HG03457 (cell line): ENCODE data around the gene HDC.

Experiments used
- ATAC-seq: cut with Tn5 transposase; IDR thresholded peaks from one replicate; pipeline ENCODE4 v1.9.1; 2021; ENCODE audit warnings: moderate number of reproducible peaks; ENCODE audit not compliant: unreplicated experiment

HDC gene

DNA sequence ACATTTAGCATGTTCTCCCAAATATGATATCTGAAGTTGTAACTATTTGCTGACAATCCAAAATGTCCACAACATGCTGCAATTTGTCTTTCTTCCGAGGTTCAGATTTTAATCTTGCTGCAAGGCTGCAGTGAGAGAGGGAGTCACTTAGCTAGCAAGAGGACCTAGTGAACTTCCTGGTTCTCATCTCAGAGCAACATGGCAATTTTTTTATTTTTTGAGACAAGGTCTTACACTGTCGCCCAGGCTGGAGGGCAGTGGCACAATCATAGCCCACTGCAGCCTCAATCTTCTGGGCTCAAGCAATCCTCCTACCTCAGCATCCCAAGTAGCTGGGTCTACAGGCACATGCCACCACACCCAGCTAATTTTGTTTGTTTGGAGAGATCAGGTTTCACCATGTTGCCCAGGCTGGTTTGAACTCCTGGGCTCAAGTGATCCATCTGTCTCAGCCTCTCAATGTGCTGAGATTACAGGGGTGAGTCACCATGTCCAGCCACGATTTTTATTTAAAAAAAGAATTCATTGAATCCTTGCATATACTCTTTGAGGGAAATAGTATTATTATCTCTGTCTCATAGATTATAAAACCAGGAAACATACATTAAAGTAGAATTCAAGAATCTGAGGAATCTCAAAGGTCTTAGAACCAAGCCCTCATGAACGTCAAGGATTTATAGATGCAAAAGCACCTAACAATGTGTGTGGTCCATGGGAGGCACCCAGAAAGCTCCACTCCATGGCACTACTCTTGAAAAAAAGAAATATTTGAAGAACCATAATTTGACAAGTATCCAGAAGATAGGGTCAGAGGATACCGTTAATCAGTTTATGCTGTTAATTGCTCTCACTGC, 9.1 kb downstream of the HDC start:
- ATAC-seq, result no peak

DNA sequence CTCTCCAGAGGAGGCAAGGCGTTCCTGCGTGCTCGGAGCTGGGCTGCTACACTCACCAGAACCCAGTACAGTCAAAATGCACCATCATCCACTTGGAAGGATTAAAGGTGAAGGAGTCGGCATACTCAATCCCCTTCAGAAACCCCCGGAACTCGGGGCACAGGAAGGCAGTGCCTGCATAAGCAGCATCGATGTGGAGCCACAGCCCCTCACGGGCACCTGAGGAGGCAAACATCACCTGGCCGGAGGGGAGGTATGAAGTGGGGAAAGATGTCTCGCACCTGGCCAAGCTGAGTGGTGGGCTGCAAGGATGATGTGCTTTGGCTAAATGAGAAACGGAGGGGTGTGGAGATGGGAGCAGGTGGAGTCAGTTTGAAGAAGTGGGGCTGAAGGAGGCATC, 13.0 kb downstream of the HDC start:
- no peak for ATAC-seq

DNA sequence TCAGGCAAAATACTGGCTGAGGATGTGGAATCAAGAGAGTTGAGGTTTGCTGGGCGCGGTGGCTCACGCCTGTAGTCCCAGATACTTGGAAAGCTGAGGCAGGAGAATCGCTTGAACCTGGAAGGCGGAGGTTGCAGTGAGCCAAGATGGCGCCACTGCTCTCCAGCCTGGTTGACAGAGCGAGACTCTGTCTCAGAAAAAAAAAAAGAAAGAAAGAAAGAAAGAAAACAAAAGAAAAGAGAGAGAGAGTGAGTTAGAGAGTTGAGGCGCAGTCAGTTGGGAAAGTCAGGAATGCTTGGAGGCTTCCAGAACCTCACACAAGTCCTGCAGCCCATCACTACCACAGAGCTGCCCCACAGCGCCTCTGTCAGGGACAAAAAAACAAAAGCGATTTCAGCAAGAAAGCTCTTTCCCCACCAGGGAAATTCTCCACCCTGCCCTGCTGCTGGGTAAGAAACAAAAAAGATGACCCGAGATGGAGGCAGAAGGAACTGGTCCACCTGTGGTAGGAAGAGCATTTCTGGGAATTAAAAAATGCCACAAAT, 13.8 kb downstream of the HDC start:
- ATAC-seq, result no peak

DNA sequence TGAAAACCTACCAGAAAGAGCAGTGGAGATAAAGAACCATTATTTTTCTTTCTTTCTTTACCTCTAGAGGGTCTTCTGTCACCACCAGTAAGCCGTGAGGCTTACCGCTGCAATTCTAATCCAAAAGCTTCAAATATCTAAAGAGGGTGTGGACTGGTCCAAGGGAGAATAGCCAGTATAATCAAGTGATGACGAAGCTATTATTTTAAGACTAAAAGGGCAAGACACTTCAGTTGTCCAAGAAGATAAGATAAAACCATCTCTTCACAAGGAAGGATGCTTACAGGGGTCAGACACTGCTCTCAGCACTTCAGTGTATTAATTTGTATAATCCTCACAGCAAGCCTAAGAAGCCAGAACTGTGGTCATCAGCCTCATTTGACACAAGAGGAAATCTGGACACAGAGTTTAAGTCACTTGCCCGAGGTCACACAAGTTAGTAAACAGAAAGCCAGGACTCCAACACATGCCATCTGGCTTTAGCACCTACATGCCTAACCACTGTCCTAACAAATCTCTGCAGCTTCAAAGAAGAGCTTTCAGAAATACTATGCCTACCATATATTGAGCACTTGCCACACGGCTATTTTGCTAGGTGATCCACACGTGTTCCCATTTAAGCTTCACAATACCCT, 14.6 kb downstream of the HDC start:
- ATAC-seq, result no peak

DNA sequence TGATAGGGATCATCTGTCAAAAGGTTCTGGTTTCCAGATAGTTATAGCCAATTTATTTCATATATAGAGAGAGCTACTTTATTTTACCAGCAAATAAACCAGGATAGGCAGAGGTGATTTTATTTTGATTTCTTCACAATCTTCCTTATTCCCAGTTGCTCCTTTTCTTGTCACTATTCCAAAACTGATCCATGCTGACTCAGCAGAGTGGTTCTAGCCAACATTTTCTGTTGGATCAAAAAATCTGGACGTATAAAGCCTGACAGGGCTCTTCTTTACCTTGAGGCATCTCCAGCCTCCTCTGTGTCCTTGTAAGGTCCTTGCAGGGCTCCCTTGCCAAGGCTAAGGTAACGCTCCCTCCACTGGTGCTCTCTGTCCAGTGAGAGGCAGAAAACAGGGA, 15.8 kb downstream of the HDC start:
- no peak for ATAC-seq

DNA sequence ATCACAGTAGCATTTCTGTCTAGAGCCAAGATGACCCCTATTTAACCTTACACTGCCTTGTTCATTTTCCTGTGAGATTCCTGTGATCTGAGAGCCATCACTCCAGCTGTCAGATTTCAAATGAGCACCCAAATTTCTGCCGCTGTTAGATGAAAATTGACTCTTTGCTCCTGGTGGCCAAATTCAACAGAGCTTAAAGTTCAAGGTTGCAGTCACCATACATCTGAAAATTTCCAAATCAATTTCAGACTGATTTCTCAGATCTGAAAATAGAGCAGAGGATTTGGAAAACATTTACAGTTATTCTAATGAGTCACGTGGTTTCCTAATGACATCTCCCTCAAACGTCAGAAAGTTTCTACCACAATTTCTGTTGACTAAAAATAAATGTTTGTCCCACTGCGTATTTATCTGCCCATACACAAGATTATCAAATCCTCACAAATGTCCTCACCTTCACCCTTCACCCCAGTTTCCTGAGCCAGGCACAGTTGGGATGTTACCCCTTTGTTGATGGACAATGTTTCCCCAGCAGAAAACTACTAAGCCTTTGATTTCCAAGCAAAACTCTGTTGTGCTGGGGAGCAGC, 16.4 kb downstream of the HDC start:
- no peak for ATAC-seq

DNA sequence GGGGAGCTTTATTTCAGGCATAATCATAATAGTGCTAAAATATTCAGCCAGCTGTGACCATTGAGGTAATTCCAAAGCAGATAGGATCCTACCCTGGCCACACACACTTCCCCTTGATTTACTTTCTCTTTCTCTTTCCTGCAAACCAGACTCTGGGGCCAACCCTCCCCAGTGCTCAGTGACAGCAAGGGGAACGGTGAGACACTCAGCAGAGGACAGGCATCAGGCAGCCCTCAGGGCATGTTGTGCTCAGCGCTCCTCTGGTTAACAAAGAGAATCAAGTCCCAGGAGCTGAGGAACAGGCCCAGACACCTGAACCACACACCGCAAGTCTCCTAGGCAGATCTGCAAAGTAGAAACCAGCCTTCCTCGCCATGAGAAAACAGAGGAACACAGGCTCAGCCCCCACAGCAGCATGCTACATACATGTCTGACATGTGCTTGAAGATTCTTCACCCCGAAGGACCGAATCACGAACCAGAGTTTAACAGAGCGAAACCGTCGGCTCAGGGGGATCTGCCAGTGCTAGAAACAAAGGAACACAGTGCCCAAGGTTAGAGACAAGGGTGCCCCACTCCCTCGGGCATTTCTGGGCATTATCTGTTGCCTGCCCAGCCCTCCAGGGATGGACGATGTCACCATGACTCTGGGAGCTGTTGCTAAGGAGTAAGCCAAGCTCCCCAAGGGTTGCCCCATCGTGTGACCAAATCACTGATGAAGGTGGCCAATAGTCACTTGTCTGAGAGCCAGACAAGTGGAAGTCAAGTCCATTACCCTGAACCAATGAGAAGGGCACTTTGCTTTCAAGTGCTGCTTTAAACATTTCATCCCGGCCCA, 17.5 kb downstream of the HDC start:
- ATAC-seq, result peak; percentile 96

DNA sequence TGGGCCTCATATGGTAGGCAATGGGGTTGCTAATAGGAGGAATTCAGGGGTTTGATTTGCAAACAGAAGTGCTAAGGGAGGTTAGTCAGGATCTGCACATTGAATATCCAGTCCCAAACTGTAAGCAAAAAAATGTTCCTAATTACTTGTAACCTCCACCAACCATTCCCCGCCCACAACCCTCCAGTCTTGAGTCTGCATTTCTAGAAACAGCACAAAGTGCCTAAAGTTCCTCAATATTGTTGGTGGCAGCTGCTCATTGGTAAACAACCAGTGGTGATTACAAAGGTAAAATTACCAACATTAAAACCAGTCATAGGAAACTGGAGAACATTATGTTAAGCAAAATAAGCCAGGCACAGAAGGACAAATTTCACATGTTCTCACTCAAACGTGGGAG, 18.9 kb downstream of the HDC start:
- no peak for ATAC-seq

DNA sequence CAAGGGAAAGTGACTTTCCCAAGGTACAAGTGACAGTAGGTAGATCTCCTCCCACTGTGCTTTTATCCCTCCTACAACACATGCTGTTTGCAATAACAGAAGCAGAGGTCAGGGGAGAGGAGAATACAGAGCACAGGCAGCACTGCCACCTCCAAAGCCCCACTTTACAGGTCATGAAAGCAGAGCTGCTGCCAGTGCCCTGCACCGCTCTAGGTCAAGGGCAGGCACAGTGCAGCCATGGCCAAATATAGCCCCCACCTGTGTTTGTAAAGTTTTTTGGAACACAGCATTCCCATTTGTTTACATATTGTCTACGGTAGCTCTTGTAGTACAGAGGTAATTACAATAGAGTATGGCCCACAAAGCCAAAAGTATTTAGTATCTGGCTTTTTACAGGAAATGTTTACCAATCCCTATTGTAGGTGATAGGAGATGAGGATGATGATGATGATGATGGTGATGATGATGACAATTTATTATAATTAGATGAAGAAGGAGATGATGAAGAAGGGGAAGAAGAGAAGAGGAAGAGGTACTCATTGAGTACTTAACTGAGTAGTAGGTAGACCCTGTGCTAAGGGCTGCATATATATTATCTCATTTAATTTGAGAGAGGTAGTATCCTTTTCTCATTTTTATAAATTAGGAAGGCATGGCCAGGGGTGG, 20.4 kb downstream of the HDC start:
- ATAC-seq, result no peak

DNA sequence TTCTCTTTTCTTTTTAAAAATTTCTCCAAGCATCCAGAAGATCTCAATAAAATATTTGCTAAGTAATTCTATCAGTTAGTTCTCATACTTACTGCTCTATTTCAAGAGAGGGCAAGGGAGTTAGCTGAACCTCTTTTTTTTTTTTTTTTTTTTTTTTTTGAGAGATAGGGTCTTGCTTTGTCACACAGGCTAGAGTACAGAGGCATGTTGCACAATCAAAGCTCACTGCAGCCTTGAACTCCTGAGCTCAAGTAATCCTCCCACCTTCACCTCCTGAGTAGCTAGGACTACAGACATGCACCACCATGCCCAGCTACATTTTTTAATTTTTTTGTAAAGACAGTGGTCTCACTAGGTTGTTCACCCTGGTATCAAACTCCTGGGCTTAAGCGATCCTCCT, 21.4 kb downstream of the HDC start:
- no peak for ATAC-seq

DNA sequence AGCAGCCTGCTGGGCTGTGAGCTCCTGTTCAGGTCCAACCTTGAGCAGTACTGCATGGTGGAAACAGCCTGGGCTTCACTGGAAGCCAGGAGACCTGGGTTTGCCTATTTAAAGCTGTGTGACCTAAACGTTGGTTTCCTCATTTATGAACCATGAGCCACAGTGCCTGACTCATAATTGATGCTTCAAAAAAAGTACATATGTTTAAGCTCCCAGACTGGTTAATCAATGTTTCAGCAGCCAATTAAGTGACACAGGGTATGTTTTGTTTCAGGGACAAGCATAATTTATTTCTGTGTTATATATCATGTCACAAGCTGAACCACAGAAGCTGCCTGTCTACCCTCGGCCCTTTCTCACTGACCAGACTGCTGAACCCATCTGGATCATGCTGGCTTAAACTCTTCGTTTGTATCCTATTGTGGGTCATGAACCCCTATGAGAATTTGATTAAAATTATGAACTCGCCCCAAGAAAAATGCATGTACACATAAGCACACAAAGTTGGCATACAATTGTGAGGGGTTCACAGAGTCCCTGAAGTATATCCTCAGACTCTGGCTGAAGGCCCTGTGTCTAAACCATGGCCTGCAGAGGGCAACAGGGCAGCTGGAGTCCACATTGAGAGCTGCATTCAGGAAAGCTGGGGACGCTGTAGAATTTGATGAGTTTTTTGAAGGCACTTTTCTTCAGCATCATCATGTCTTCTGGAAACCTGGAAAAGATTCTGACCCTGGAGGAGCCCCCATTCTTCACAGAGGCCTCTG, 23.7 kb downstream of the HDC start:
- no peak for ATAC-seq

DNA sequence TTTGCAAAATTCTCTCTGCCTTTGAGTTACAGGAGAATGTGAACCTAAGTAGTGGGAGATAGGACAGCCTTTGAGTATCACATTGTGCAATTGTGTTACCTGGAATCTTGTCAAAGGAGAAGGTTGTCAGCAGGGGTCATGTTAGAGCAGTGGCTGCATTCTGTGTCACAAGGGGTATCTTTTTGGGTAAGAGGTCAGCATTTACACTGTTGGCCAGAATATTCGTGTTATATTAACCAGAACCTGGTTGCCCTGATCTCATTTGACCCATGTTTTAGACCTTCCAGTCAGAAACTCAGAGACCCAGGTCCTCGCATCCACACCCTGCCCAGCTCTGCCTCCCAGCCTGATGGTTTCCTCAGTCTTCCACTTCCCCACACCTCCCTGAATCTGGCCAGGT, 27.3 kb downstream of the HDC start:
- no peak for ATAC-seq

DNA sequence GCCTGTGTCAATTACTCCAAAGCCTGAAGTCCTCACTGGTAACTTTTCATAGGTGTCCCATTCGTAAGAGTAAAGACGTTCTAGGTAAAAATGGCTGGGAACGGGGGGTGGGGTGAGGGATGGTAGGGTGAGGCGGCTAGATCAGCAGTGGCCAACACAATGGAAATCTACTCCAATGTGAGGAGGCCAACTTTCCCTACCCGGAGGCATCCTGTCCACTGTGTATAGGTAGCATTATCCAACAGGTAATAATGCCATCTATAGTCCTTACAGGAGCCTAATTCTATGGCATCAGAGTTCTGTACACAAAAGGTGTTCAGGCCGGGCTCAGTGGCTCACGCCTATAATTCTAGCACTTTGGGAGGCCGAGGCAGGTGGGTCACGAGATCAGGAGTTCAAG, 29.1 kb downstream of the HDC start:
- ATAC-seq, result no peak

DNA sequence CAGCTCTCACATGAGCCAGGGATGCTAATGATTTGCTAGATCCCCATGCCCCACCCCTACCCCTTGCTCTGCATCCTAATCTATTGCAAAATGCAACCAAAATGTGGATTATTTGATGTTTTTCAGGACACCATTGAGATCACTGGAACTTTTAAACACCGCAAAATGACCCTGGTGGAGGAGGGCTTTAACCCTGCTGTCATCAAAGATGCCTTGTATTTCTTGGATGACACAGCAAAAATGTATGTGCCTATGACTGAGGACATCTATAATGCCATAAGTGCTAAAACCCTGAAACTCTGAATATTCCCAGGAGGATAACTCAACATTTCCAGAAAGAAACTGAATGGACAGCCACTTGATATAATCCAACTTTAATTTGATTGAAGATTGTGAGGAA, 29.7 kb downstream of the HDC start:
- no peak for ATAC-seq

DNA sequence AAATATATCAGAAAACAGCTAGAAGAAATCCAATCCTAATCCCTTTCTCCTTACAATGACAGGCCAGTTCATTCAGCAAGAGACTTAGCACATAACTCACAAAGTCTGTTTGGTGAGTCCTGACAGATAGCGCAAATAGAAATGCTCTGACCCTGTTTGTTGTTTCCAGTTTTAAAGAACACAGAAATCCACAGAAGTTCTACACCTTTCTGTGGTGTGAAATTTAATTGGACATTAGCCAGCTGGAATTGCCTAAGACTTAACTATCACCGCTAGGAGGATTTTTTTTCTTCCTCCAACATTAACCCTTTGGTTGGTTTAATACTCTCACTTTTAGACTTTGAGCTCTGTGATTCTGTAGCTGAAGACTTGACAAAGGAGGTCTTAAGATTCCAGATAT, 30.8 kb downstream of the HDC start:
- ATAC-seq, result no peak

DNA sequence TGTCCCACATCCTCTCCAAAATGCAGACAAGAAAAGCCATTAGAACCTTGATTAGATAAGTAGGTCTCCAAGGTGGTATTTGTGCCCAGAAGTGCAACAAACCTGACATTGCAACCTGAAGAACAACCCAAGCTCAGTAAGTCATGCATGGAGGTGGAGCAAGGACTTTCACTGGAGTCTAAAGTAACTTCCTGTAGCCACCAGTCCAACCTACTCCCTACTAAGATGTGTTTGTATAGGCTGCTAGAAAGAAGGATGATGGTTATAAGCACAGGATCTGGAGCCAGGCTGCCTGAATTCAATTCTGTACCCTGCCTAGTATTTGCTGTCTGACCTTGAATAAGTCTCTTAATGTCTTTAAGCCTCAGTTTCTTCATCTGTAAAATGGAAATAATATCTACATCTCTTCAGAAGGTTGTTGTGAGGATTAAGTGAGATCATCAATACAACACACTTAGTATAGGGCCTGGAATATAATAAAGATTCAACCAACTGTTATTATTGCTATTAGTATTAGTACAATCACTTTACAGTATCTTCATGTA, 32.3 kb downstream of the HDC start:
- ATAC-seq, result no peak

DNA sequence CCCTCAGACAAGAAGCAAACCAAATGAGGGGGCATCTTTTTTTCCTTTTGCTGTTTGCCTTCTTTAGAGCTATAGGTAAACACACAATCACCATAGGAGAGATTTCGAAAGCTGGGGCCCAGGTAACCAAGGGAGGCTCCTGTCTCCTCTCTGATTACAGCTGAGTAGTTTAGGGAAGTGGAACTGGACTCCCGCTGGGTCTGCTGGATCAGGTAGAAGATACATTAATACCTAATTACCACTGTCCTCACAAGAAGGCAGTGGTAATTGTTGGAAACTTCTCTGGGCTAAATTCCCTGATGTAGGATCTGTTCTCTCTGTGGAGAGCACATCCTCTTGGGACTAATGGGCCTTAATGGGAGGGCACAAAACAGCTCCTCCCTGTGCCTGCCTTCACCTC, 32.7 kb downstream of the HDC start:
- ATAC-seq, result no peak

DNA sequence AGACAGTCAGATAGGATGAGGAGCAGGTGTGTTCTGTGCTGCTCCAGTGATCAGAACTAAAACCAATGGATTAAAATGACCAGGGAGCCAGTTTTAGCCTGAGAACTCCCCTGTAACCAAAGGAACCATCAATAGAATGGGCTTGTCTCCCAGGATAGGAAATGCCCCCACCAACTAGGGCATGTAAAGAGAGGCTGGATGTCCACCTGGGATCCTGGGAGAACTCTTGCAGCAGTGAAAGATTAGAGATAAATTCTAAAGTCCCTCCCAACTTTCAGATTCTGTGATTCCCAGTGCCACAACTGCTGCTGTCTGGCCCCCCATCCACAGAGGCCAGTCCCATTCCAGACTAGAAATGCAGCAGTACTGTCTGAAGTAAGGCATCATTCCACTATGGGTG, 33.8 kb downstream of the HDC start:
- no peak for ATAC-seq

DNA sequence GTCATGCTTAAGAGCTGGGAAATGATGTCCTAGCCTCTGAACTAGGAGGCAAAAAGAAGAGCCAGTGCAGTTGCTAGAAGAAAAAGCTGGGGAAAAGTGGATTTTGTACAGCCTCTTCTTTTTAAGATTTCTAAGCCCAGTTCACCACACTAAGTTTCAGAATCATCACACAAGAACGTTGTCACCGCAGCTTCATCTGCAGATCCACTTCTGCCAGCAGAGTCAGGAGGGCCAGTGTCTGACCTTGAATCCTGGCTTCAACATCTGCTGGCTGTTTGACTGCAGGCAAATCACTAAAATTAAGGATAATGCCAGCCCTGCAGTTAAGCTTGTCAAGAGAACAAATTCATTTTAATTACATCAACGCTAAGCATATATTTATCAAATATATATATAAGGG, 36.2 kb downstream of the HDC start:
- no peak for ATAC-seq

DNA sequence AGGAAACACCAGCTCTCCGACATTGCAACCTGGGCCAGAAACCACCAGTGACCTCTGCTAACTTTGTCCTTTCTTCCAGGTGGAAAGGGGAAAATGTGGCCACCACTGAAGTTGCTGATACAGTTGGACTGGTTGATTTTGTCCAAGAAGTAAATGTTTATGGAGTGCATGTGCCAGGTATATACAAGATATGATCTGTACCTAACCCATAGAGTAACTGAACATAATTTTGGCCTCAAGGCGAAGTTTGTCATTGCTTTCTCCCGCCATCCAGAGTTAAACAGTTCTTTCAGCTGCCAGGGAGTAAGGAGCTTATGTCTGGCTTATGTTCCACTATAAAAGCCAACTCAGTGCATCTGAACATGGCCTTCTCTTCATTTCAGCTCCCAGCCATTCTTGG, 36.7 kb downstream of the HDC start:
- ATAC-seq, result no peak
